A673 (cell line): ENCODE results near the gene TTC1.
A peak's percentile ranks its signal among the peaks of the same experiment; 100 is the strongest.

Source experiments
- EZH2 ChIP-seq: fragments of 200-600 bp; sonication (generic); IDR thresholded peaks from 2 replicates; pipeline ENCODE4 v1.6.1; 2017; ENCODE audit warnings: borderline replicate concordance, low read depth, mild to moderate bottlenecking, mixed read lengths, antibody characterized with exemption, low read length; ENCODE audit not compliant: poor library complexity, severe bottlenecking
- TF ChIP-seq, protein P1 (sequence below): fragments of 300-800, 200-600 bp; sonication (generic); conservative IDR thresholded peaks from 2 replicates; pipeline ENCODE4 v1.5.1; 2017; ENCODE audit warnings: low read depth, mild to moderate bottlenecking, antibody characterized with exemption, low read length, moderate library complexity, mixed read lengths

DNA sequence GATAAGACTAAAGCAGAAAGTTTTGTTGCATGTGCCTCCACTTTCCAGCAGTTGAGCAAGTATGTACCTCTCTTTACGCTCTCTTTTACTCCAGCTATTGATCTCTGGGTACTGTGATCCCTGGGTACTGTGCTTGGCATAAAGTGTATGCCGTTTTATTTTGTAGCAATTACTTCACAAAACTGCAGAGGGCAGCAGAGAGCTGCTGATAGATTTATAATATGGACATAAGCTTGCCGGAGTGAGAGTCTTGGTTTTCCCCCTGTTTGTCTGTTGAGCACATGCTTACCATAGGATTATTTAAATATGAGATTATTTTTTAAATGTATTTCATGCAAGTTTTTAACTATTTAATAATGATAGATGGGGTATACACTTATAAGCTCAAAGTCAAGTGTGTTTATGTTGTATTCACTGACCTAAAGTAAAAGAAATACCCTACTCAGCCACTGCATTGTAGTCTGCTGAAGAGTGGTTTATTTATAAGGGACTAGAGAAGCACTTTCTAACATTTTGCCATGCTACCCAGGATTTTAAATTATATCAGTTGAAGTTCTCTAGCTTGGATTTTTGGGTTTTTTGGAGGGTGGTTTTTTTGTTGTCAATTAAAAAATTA lies 13.0 kb downstream of the TTC1 start:
- no peak for TF ChIP-seq EZH2
- TF ChIP-seq, protein P1, sequence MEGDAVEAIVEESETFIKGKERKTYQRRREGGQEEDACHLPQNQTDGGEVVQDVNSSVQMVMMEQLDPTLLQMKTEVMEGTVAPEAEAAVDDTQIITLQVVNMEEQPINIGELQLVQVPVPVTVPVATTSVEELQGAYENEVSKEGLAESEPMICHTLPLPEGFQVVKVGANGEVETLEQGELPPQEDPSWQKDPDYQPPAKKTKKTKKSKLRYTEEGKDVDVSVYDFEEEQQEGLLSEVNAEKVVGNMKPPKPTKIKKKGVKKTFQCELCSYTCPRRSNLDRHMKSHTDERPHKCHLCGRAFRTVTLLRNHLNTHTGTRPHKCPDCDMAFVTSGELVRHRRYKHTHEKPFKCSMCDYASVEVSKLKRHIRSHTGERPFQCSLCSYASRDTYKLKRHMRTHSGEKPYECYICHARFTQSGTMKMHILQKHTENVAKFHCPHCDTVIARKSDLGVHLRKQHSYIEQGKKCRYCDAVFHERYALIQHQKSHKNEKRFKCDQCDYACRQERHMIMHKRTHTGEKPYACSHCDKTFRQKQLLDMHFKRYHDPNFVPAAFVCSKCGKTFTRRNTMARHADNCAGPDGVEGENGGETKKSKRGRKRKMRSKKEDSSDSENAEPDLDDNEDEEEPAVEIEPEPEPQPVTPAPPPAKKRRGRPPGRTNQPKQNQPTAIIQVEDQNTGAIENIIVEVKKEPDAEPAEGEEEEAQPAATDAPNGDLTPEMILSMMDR, result peak; percentile 75
